PFSK-1 (cell line): ENCODE data around the gene C5orf15.

Experiments used
- FOXP2 ChIP-seq: optimal IDR thresholded peaks from 2 replicates; pipeline ENCODE3; 2011; ENCODE audit warnings: borderline replicate concordance, control low read depth, inconsistent platforms; ENCODE audit not compliant: insufficient read depth; ENCODE audit errors: extremely low read length, extremely low read depth
- POLR2AphosphoS5 ChIP-seq: IDR thresholded peaks from 2 replicates; pipeline ENCODE4 v1.6.1; 2012; ENCODE audit warnings: low read depth, mild to moderate bottlenecking, control low read depth, low read length, moderate library complexity
- SIN3A ChIP-seq: IDR thresholded peaks from 2 replicates; pipeline ENCODE4 v1.6.1; 2012; ENCODE audit warnings: mild to moderate bottlenecking, low read length, moderate library complexity, borderline replicate concordance; ENCODE audit not compliant: insufficient read depth
- TAF1 ChIP-seq: IDR thresholded peaks from 2 replicates; pipeline ENCODE4 v1.6.1; 2012; ENCODE audit warnings: low read length, control low read depth, borderline replicate concordance; ENCODE audit not compliant: insufficient read depth
- TF ChIP-seq, protein P1 (sequence below), 2 experiments: IDR thresholded peaks; 2 replicates each; pipeline versions ENCODE4 v1.6.1 to v1.8.0; 2011 to 2012; ENCODE audit warnings: low read depth in 2 of 2, low read length in 2 of 2, control low read depth in 1 of 2, inconsistent platforms in 1 of 2, mild to moderate bottlenecking in 1 of 2, moderate library complexity in 1 of 2; ENCODE audit not compliant: insufficient read depth in 1 of 2

DNA sequence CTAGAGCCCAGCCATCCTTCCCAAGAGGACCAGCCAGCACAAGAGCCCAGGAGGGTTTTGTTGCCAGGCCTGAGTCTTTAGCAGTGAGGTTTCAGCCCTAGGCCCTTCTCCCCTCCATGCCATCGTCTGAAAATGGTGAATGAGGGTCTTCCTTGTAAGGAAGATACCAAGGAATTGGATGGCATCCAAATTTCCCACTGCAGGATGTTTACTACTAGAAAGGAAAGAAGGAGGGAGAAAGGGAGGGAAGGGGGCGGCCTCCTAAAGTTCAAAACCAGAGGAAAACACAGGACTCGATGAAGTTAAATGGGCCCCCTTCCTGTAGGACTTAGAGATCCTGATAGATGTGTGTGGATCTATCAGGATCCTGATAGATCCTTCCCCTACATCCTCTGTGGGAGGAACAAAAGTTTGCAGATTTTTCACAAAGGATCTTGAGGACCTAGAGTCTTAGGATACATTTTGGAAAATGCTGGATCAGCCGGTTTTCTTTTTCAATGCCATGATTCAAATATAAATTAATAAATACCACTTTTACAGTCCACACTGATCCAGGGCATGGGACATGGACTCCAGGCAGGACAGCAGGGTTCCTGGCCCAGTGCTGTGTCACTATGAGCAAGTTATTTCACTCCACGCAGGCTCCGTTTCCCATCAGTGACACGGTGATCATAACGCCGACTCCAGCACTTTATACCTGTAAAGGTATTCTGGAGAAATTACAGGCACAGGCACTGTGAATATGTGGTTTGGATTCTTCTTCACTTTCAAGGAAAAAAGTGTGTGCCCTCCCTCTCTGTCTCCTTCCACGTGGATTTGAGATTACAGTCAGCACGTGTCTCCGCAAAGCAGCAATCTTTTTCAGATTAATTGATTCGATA lies 40.9 kb downstream of the C5orf15 start:
- TF ChIP-seq TAF1 (no peak), POLR2AphosphoS5 (no peak), SIN3A (no peak), FOXP2 (no peak)
- TF ChIP-seq, protein P1, sequence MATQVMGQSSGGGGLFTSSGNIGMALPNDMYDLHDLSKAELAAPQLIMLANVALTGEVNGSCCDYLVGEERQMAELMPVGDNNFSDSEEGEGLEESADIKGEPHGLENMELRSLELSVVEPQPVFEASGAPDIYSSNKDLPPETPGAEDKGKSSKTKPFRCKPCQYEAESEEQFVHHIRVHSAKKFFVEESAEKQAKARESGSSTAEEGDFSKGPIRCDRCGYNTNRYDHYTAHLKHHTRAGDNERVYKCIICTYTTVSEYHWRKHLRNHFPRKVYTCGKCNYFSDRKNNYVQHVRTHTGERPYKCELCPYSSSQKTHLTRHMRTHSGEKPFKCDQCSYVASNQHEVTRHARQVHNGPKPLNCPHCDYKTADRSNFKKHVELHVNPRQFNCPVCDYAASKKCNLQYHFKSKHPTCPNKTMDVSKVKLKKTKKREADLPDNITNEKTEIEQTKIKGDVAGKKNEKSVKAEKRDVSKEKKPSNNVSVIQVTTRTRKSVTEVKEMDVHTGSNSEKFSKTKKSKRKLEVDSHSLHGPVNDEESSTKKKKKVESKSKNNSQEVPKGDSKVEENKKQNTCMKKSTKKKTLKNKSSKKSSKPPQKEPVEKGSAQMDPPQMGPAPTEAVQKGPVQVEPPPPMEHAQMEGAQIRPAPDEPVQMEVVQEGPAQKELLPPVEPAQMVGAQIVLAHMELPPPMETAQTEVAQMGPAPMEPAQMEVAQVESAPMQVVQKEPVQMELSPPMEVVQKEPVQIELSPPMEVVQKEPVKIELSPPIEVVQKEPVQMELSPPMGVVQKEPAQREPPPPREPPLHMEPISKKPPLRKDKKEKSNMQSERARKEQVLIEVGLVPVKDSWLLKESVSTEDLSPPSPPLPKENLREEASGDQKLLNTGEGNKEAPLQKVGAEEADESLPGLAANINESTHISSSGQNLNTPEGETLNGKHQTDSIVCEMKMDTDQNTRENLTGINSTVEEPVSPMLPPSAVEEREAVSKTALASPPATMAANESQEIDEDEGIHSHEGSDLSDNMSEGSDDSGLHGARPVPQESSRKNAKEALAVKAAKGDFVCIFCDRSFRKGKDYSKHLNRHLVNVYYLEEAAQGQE (IDR thresholded peaks at IDR 0.05; ENCODE audit: insufficient read depth in 1 of 2, low read depth in 2 of 2, low read length in 2 of 2) = no peak
